Measurements from ENCODE around the gene RBM18.

DNA sequence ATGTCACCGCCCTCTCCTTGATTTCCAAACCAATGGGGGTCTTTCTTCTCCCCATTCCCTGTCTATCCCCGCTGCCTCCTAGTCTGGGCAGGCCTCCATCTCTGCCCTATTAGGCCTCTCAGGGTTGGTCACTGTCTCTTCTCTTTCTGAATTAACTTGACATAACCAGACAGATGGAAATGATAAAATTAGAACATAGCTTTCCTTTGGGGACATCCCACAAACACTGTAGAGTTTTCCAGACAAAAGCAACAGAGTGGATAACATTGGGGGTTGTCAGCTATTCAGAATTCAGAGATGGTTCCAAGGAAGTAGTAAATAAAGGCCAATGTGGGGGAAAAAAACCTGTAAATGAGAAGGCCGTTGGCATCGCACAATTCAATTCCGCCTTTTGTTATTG is 60.6 kb downstream of the RBM18 start:
- TF ChIP-seq CTCF (IDR thresholded peaks at IDR 0.05) (no peak), POLR2A (IDR thresholded peaks at IDR 0.05; ENCODE audit: low read depth) (no peak), EP300 (IDR thresholded peaks at IDR 0.05) (no peak)

All from esophagus muscularis mucosa (tissue), 4 donors.